Measurements from ENCODE around the gene NCKAP1. TPM values are rescaled to one million over a fixed set of nuclear protein-coding genes. Genes with fewer than 3 reads are reported as not detected.
"Not testable (repeated sequence)": the region's sequence is repeated elsewhere in the genome, so short reads cannot be mapped to it uniquely, and the experiment has no call there.

Gene NCKAP1
- total and polyA plus RNA-seq, 2 donors (not counting 3 experiments of a cell fraction or from before 2014, with no cell fraction given) = 49.4 to 130 TPM

DNA sequence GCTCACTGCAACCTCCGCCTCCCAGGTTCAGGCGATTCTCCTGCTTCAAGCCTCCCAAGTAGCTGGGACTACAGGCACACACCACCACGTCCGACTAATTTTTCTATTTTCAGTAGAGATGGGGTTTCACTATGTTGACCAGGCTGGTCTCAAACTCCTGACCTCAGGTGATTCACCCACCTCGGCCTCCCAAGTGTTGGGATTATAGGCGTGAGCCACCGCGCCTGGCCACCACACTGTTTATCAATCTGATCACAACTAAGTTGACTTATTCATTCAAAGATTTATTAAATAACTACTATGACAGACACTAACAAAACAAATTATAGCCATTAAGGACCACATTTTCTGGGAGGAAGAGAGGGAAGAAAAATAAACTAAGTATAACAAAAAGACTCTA lies 71.9 kb downstream of the NCKAP1 start:
- H2AFZ ChIP-seq (ENCODE audit: low read depth, low read length); BruUV-seq (replicated peaks); H3K4me2 ChIP-seq (ENCODE audit: insufficient read depth, low read length); H3K9me1 ChIP-seq (replicated peaks; ENCODE audit: control insufficient read depth, extremely low read depth, insufficient read depth, low read length); FAIRE-seq; H3K9ac ChIP-seq (replicated peaks; ENCODE audit: extremely low read depth, insufficient read depth, low read length); H3K4me1 ChIP-seq (ENCODE audit: control insufficient read depth, extremely low read depth, insufficient read depth, low read length); intact Hi-C loops (cut with micrococcal nuclease); H3K4me3 ChIP-seq (replicated peaks in 1 of 3; ENCODE audit: insufficient read depth in 1 of 3, low read depth in 1 of 3, low read length in 3 of 3); H3K27me3 ChIP-seq (ENCODE audit: control insufficient read depth in 2 of 2, insufficient read depth in 2 of 2, low read length in 2 of 2); POLR2A ChIA-PET; H4K20me1 ChIP-seq (replicated peaks; ENCODE audit: control insufficient read depth, extremely low read depth, insufficient read depth, low read length); dilution Hi-C loops (cut with MboI; ENCODE audit: extremely low pct_ligation_motif_present, low sequenced_read_pairs); DNase-seq (ENCODE audit: low read depth, low spot score); H3K27ac ChIP-seq (ENCODE audit: insufficient read depth, low read depth, low read length); H3K9me3 ChIP-seq (replicated peaks; ENCODE audit: control insufficient read depth, insufficient read depth, low read length): not testable (repeated sequence)
- peaks cover 11% of the 10 kb centered on the region for H3K79me2 ChIP-seq (ENCODE audit: control insufficient read depth, insufficient read depth, low read length)
- peaks cover 10 to 13% of the 10 kb centered on the region in 2 experiments for H3K36me3 ChIP-seq (ENCODE audit: control insufficient read depth in 2 of 2, extremely low read depth in 1 of 2, insufficient read depth in 2 of 2, low read length in 2 of 2)
- CTCF ChIA-PET = interaction anchor here (1.3 kb wide), 1 partner anchor 14 kb away, joined by 6 read pairs; no protein-coding TSS in a partner anchor

DNA sequence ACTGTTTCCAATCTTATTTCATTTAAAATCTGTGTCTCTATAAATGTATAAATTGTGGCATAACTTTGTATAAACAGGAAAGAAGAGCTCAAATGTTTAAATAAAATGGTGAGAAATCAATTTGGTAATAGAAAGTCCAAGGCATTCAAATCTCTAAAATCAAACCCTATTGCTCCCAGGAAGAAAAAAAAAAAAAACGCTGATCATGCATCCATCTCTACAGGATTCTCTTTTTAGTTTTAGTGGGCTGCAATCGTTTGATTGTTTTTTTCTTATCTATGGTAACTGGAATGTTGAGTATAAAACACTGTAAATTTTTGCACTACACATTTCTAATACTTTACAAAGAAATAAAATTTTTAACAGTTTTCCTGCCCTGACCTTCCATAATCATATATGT lies 75.6 kb downstream of the NCKAP1 start:
- FAIRE-seq = no peak
- no peak for TF ChIP-seq CTCF (IDR thresholded peaks at IDR 0.05; ENCODE audit: extremely low read depth in 1 of 2, insufficient read depth in 1 of 2, low read depth in 1 of 2, low read length in 2 of 2)
- no peaks in the 10 kb centered on the region for H4K20me1 ChIP-seq (replicated peaks; ENCODE audit: control insufficient read depth, extremely low read depth, insufficient read depth, low read length)
- H3K4me1 ChIP-seq (ENCODE audit: control insufficient read depth, extremely low read depth, insufficient read depth, low read length) = no peaks in the 10 kb centered on the region
- no peaks in the 10 kb centered on the region for H3K9me3 ChIP-seq (replicated peaks; ENCODE audit: control insufficient read depth, insufficient read depth, low read length)
- ChIA-PET CTCF (interaction anchor here (0.7 to 1.3 kb wide), 2 partner anchors 14 to 18 kb away, joined by 3 to 4 read pairs; no protein-coding TSS in a partner anchor), POLR2A (no interaction called here)
- intact Hi-C loops (cut with micrococcal nuclease) = no loop called here
- peaks cover 2% of the 10 kb centered on the region for H3K79me2 ChIP-seq (ENCODE audit: control insufficient read depth, insufficient read depth, low read length)
- BruUV-seq (replicated peaks) = no TSS peak
- H3K27ac ChIP-seq (ENCODE audit: insufficient read depth, low read depth, low read length) = no peak overlapping the region
- no peak overlapping the region for H2AFZ ChIP-seq (ENCODE audit: low read depth, low read length)
- H3K27me3 ChIP-seq (ENCODE audit: control insufficient read depth in 2 of 2, insufficient read depth in 2 of 2, low read length in 2 of 2) = no peaks in the 10 kb centered on the region
- no peak overlapping the region for H3K4me2 ChIP-seq (ENCODE audit: insufficient read depth, low read length)
- H3K4me3 ChIP-seq (replicated peaks in 1 of 3; ENCODE audit: insufficient read depth in 1 of 3, low read depth in 1 of 3, low read length in 3 of 3) = no peak overlapping the region
- no peak for DNase-seq (ENCODE audit: low read depth, low spot score)
- H3K9me1 ChIP-seq (replicated peaks; ENCODE audit: control insufficient read depth, extremely low read depth, insufficient read depth, low read length) = no peaks in the 10 kb centered on the region
- dilution Hi-C loops (cut with MboI; ENCODE audit: extremely low pct_ligation_motif_present, low sequenced_read_pairs) = no loop called here
- no peak overlapping the region for H3K9ac ChIP-seq (replicated peaks; ENCODE audit: extremely low read depth, insufficient read depth, low read length)
- H3K36me3 ChIP-seq (ENCODE audit: control insufficient read depth in 2 of 2, extremely low read depth in 1 of 2, insufficient read depth in 2 of 2, low read length in 2 of 2) = peaks cover 4 to 13% of the 10 kb centered on the region in 2 experiments

DNA sequence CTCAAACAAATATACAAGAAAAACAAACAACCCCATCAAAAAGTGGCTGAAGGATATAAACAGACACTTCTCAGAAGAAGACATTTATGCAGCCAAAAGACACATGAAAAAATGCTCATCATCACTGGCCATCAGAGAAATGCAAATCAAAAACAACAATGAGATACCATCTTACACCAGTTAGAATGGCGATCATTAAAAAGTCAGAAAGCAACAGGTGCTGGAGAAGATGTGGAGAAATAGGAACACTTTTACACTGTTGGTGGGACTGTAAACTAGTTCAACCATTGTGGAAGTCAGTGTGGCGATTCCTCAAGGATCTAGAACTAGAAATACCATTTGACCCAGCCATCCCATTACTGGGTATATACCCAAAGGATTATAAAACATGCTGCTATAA lies 77.4 kb downstream of the NCKAP1 start:
- H3K36me3 ChIP-seq (ENCODE audit: control insufficient read depth in 2 of 2, extremely low read depth in 1 of 2, insufficient read depth in 2 of 2, low read length in 2 of 2); H3K9ac ChIP-seq (replicated peaks; ENCODE audit: extremely low read depth, insufficient read depth, low read length); dilution Hi-C loops (cut with MboI; ENCODE audit: extremely low pct_ligation_motif_present, low sequenced_read_pairs); H3K4me1 ChIP-seq (ENCODE audit: control insufficient read depth, extremely low read depth, insufficient read depth, low read length); H4K20me1 ChIP-seq (replicated peaks; ENCODE audit: control insufficient read depth, extremely low read depth, insufficient read depth, low read length); CTCF ChIA-PET; intact Hi-C loops (cut with micrococcal nuclease); H3K27ac ChIP-seq (ENCODE audit: insufficient read depth, low read depth, low read length); H2AFZ ChIP-seq (ENCODE audit: low read depth, low read length); H3K4me2 ChIP-seq (ENCODE audit: insufficient read depth, low read length); H3K9me3 ChIP-seq (replicated peaks; ENCODE audit: control insufficient read depth, insufficient read depth, low read length); H3K27me3 ChIP-seq (ENCODE audit: control insufficient read depth in 2 of 2, insufficient read depth in 2 of 2, low read length in 2 of 2); BruUV-seq (replicated peaks); DNase-seq (ENCODE audit: low read depth, low spot score); H3K9me1 ChIP-seq (replicated peaks; ENCODE audit: control insufficient read depth, extremely low read depth, insufficient read depth, low read length); FAIRE-seq; POLR2A ChIA-PET; H3K4me3 ChIP-seq (replicated peaks in 1 of 3; ENCODE audit: insufficient read depth in 1 of 3, low read depth in 1 of 3, low read length in 3 of 3); H3K79me2 ChIP-seq (ENCODE audit: control insufficient read depth, insufficient read depth, low read length): not testable (repeated sequence)

All from endothelial cell of umbilical vein (primary cell).